Esophagus muscularis mucosa (tissue), 4 donors: Measurements from ENCODE around the gene SLC24A3.

Experiments
- EP300 ChIP-seq: sonication (generic); formaldehyde crosslinking; IDR thresholded peaks from one replicate; pipeline ENCODE4 v1.6.1; 2017; ENCODE audit warnings: antibody characterized with exemption
- POLR2A ChIP-seq: fragments of 450-650 bp; IDR thresholded peaks from one replicate; pipeline ENCODE4 v1.6.1; 2017; ENCODE audit warnings: antibody characterized with exemption, moderate library complexity, mild to moderate bottlenecking, low read depth
- POLR2AphosphoS5 ChIP-seq, 2 donors: sonication (generic); formaldehyde crosslinking; IDR thresholded peaks; one replicate each; pipeline ENCODE4 v1.6.1; 2017; ENCODE audit warnings: antibody characterized with exemption in 2 of 2
- TF ChIP-seq, protein P1 (sequence below), 3 experiments: fragments of 200-600 bp in 2 of 3; fragments of 450-650 bp in 1 of 3; sonication (generic) in 2 of 3; IDR thresholded peaks; one replicate each; pipeline ENCODE4 v1.5.1; 2017 to 2019; ENCODE audit warnings: antibody characterized with exemption in 3 of 3, mild to moderate bottlenecking in 2 of 3, moderate library complexity in 1 of 3

GRCh38 chr20:19378058-19378457 is 165.6 kb downstream of the SLC24A3 start:
- TF ChIP-seq POLR2A (no peak), EP300 (no peak), POLR2AphosphoS5 (IDR thresholded peaks at IDR 0.05) (no peak)
- TF ChIP-seq, protein P1, sequence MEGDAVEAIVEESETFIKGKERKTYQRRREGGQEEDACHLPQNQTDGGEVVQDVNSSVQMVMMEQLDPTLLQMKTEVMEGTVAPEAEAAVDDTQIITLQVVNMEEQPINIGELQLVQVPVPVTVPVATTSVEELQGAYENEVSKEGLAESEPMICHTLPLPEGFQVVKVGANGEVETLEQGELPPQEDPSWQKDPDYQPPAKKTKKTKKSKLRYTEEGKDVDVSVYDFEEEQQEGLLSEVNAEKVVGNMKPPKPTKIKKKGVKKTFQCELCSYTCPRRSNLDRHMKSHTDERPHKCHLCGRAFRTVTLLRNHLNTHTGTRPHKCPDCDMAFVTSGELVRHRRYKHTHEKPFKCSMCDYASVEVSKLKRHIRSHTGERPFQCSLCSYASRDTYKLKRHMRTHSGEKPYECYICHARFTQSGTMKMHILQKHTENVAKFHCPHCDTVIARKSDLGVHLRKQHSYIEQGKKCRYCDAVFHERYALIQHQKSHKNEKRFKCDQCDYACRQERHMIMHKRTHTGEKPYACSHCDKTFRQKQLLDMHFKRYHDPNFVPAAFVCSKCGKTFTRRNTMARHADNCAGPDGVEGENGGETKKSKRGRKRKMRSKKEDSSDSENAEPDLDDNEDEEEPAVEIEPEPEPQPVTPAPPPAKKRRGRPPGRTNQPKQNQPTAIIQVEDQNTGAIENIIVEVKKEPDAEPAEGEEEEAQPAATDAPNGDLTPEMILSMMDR (IDR thresholded peaks at IDR 0.05): no peak
